NCI-H460 (cell line): Measurements from ENCODE around the gene SRRM2. TPM values are rescaled to one million over a fixed set of nuclear protein-coding genes. Genes with fewer than 3 reads are reported as not detected.

Experiments
- DNase-seq: peaks from one replicate; pipeline ENCODE4 v3.0.0-alpha.2; 2016; ENCODE audit warnings: low read depth; ENCODE audit errors: extremely low read depth
- small RNA-seq, 2 experiments: library from RNA; depleted of rRNA; stranded (forward); fragments of <200 nt; gene quantifications; one replicate each; pipeline ENCODE3, GENCODE V24; 2014
- total RNA-seq: library from RNA; depleted of rRNA; stranded (reverse); fragments of >200 nt; shearing (Covaris generic); gene quantifications from 2 replicates; pipeline ENCODE4 v1.2.3, GENCODE V29; 2014; rRNA removed

SRRM2 gene
- total RNA-seq, 1 experiment from 2014 or later, result 63.3 TPM

GRCh38 chr16:2817340-2818271 lies 65.2 kb downstream of the SRRM2 start:
- no peak for DNase-seq

- DNase-seq, result no peak
Measured at GRCh38 chr16:2818272-2818876, 65.9 kb downstream of the SRRM2 start.

GRCh38 chr16:2819179-2819938 lies 66.9 kb downstream of the SRRM2 start:
- no peak for DNase-seq

- no peak for DNase-seq
Measured at GRCh38 chr16:2819939-2820835, 67.7 kb downstream of the SRRM2 start.

Small RNA genes within 50 kb of the gene (small RNA-seq; reads per million reads assigned to genes)
- gene SNORA3C, result 0 to 0.12 reads per million in 2 experiments

Other genes with a start within 250 kb of the SRRM2 start
- gene ATP6V0C, start 238.7 kb upstream of the SRRM2 start, total RNA-seq, result 32.3 and 52.9 TPM in 2 replicates
- 9.5 and 11.4 TPM in 2 replicates for gene AMDHD2, start 232.3 kb upstream of the SRRM2 start, total RNA-seq
- not detected in 2 replicates for gene CEMP1, start 221.2 kb upstream of the SRRM2 start, total RNA-seq
- gene PDPK1, start 214.6 kb upstream of the SRRM2 start, total RNA-seq, result 22.5 and 25.7 TPM in 2 replicates
- 35.4 and 36.4 TPM in 2 replicates for gene KCTD5, start 70.1 kb upstream of the SRRM2 start, total RNA-seq
- 3.0 and 3.8 TPM in 2 replicates for gene PRSS27, start 32.4 kb upstream of the SRRM2 start, total RNA-seq
- 125 and 162 TPM in 2 replicates for gene ELOB, start 24.6 kb downstream of the SRRM2 start, total RNA-seq
- not detected in 2 replicates for gene PRSS33, start 34.9 kb downstream of the SRRM2 start, total RNA-seq
- not detected in 2 replicates for gene PRSS41, start 45.8 kb downstream of the SRRM2 start, total RNA-seq
- gene PRSS21, start 64.6 kb downstream of the SRRM2 start, total RNA-seq, result not detected in 2 replicates
- 13.8 and 18.7 TPM in 2 replicates for gene ZG16B, start 77.7 kb downstream of the SRRM2 start, total RNA-seq
- not detected in 2 replicates for gene PRSS22, start 105.5 kb downstream of the SRRM2 start, total RNA-seq
- gene FLYWCH2, start 130.6 kb downstream of the SRRM2 start, total RNA-seq, result 80.1 and 88.9 TPM in 2 replicates
- 26.6 and 29.4 TPM in 2 replicates for gene FLYWCH1, start 159.3 kb downstream of the SRRM2 start, total RNA-seq
- gene KREMEN2, start 211.6 kb downstream of the SRRM2 start, total RNA-seq, result 1.5 and 2.7 TPM in 2 replicates
- gene PAQR4, start 216.7 kb downstream of the SRRM2 start, total RNA-seq, result 19.0 and 24.4 TPM in 2 replicates
- 14.8 and 18.9 TPM in 2 replicates for gene PKMYT1, start 227.8 kb downstream of the SRRM2 start, total RNA-seq